Duodenal mucosa (tissue), 2 donors: ENCODE results near the gene CLEC18A.
"Not testable (repeated sequence)": the region's sequence is repeated elsewhere in the genome, so short reads cannot be mapped to it uniquely, and the experiment has no call there.

Experiments
- H3K27ac ChIP-seq: one replicate; pipeline ENCODE4 v1.7.0; 2013; ENCODE audit warnings: low read depth, low read length
- H3K27me3 ChIP-seq, 2 donors: one replicate each; pipeline ENCODE4 v1.7.0; 2013; ENCODE audit warnings: low read length in 2 of 2, control low read depth in 1 of 2; ENCODE audit not compliant: insufficient read depth in 2 of 2, control insufficient read depth in 1 of 2
- H3K36me3 ChIP-seq, 2 donors: one replicate each; pipeline ENCODE4 v1.7.0; 2013; ENCODE audit warnings: low read length in 2 of 2, control low read depth in 1 of 2; ENCODE audit not compliant: insufficient read depth in 2 of 2, control insufficient read depth in 1 of 2
- H3K4me1 ChIP-seq, 2 donors: one replicate each; pipeline ENCODE4 v1.7.0; 2013; ENCODE audit warnings: low read length in 2 of 2, control low read depth in 1 of 2; ENCODE audit not compliant: insufficient read depth in 2 of 2, control insufficient read depth in 1 of 2
- H3K4me3 ChIP-seq, 2 donors: one replicate each; pipeline ENCODE4 v1.7.0; 2013; ENCODE audit warnings: low read length in 2 of 2, low read depth in 1 of 2
- H3K9ac ChIP-seq, 2 donors: one replicate each; pipeline ENCODE4 v1.7.0; 2013; ENCODE audit warnings: low read length in 2 of 2, low read depth in 1 of 2
- H3K9me3 ChIP-seq, 2 donors: one replicate each; pipeline ENCODE4 v1.7.0; 2013; ENCODE audit warnings: low read length in 2 of 2, control low read depth in 1 of 2; ENCODE audit not compliant: control insufficient read depth in 1 of 2

The CLEC18A gene

DNA sequence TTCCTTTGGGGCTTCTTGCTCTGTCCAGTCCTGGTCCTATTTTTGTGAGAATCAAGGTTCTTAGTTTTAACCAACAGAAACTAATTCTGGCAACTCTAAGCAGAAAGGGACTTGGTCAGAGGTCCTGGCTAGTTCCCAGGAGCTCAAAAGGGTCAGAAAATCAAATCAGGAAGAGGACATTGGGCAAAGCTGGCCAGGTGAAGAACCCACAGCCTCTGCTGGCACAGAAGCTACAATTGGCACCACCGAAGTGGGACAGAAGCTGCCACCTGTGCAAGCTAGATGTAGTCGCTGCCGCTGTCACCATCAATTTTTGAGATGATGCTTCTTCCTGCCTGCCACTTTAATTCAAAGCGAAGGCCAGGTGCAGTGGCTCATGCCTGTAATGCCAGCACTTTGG is 18.5 kb downstream of the CLEC18A start:
- H3K4me3 ChIP-seq, H3K9ac ChIP-seq, H3K36me3 ChIP-seq, H3K9me3 ChIP-seq, H3K27ac ChIP-seq, H3K4me1 ChIP-seq, H3K27me3 ChIP-seq: not testable (repeated sequence)

DNA sequence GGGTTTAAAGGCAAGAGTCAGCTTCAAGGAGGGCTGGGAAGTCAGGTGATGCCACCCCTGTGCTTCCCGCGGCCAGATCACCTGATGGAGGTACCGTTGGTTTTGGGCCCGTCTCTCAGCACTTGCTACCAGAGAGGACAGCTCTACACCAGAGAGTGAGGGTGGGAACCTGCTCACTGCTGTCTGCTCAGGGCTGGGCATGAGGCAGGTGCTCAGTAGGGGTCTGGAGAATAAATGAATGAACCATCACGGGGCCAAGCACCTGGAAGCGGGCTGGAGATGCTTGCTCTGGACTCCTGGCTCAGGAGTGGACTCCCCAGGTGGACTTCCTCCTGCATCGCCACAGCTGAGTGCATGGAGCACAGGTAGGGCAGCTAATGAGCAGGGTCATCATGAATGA is 21.0 kb downstream of the CLEC18A start:
- H3K4me3 ChIP-seq, H3K27me3 ChIP-seq, H3K9ac ChIP-seq, H3K27ac ChIP-seq, H3K4me1 ChIP-seq, H3K36me3 ChIP-seq, H3K9me3 ChIP-seq: not testable (repeated sequence)

DNA sequence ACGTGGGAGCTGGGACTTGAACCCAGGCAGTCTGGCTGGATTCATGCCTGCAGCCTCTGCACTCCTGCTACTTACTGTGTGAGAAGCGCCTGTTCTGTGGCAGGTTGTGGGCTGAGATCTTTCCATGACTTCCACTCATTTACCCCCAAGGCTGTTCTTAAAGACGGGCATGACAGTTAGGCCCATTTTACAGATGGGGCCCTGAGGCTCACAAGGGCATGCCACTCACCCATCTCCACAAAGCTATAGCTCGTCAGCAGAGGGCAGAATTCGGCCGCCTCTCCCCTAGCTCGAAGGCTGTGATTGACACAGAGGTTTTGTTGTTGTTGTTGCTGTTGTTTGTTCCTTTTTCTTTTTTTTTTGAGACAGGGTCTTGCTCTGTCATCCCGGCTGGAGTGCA is 21.8 kb downstream of the CLEC18A start:
- not testable (repeated sequence) for H3K4me1 ChIP-seq, H3K9ac ChIP-seq, H3K9me3 ChIP-seq, H3K27me3 ChIP-seq, H3K36me3 ChIP-seq, H3K4me3 ChIP-seq, H3K27ac ChIP-seq

DNA sequence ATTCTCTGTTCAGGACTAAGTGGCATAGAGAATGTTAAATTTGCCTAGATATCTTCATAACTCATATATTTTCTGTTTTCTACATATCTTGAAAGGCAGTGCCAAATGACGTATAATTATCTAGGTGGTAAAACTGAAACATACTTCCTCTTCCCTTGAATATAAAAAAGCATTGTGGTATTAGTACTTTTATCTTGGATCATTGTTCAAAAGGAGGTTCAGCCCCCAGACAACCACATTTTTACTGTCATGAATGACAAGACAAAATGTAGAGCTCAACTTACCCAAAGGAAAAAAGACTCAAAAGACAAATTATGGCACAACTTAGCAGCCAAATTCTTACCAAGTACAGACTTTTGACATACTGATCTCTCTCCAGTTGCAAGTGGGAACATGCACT is 34.1 kb downstream of the CLEC18A start:
- H3K36me3 ChIP-seq, H3K27me3 ChIP-seq, H3K27ac ChIP-seq: not testable (repeated sequence)

DNA sequence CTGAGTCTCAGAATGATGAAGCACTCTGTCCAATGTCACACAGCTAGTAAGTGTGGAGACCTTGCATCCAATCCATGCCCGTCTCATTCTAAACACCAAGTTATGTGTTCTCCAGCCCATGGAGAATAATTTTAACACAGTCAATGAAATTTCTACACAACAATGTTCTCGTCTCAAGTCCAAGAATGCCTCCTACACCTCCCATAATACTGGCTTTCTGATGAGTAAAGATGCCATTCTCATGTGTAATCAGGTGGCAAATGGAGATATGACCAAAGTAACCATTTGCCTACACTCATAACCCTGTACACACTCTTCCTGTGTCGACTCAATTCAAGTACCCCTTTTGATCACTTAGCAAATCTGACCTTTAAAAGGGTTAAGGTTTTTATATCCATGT is 46.8 kb downstream of the CLEC18A start:
- not testable (repeated sequence) for H3K4me1 ChIP-seq, H3K9ac ChIP-seq, H3K4me3 ChIP-seq, H3K27ac ChIP-seq, H3K9me3 ChIP-seq, H3K27me3 ChIP-seq, H3K36me3 ChIP-seq

More for the DNA sequence above, 34.1 kb downstream of the CLEC18A start:
- H3K4me3 ChIP-seq, H3K9ac ChIP-seq, H3K4me1 ChIP-seq, H3K9me3 ChIP-seq: not testable (repeated sequence)

DNA sequence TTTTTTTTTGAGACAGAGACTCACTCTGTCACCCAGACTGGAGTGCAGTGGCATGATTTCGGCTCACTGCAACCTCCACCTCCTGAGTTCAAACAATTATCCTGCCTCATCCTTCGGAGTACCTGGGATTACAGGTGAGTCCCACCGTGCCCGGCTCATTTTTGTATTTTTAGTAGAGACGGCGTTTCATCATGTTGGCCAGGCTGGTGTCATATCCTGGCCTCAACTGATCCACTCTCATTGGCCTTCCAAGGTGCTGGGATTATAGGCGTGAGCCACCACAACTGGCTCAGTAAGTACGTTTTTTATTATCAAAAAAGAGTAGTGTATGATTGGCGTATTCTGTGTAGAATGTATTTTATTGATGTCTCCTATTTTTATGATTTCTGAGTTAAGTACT is 48.7 kb downstream of the CLEC18A start:
- H3K36me3 ChIP-seq, H3K9ac ChIP-seq, H3K4me1 ChIP-seq, H3K27me3 ChIP-seq, H3K4me3 ChIP-seq, H3K9me3 ChIP-seq, H3K27ac ChIP-seq: not testable (repeated sequence)

DNA sequence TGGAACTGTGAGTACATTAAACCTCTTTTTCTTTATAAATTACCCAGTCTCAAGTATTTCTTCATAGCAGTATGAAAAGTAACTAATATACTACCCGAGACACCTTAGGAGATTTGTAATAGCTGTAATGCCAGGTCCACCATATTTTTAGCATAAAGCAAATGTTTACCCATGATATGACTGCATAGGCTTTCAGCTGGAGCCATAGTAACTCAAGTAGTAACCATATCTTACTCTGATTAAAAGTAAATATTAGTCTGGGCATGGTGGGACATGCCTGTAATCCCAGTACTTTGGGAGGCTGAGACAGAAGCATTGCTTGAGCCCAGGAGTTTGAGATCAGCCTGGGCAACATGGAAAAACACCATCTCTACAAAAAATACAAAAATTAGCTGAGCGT is 52.4 kb downstream of the CLEC18A start:
- not testable (repeated sequence) for H3K4me1 ChIP-seq, H3K27ac ChIP-seq, H3K27me3 ChIP-seq, H3K9me3 ChIP-seq, H3K4me3 ChIP-seq, H3K9ac ChIP-seq, H3K36me3 ChIP-seq

DNA sequence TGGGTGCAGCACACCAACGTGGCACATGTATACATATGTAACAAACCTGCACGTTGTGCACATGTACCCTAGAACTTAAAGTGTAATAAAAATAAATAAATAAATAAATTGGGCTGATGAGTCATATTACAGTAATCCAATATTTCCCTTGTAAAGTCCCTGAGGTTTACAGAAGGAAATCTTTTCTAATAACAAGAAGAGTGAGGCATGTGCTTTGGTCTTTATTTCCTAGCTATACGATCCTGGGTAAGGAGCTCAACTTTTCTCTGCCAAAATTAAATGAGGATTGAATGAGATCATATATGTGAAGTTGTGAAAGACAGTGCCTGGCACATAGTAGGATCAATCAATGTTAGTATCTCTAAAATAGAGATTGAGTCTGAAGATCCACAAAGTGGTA is 57.5 kb downstream of the CLEC18A start:
- H3K4me1 ChIP-seq, H3K27me3 ChIP-seq, H3K27ac ChIP-seq, H3K4me3 ChIP-seq, H3K9ac ChIP-seq, H3K9me3 ChIP-seq: not testable (repeated sequence)
- H3K36me3 ChIP-seq = peaks cover 0 to 32% of the 10 kb centered on the region in 2 donors

DNA sequence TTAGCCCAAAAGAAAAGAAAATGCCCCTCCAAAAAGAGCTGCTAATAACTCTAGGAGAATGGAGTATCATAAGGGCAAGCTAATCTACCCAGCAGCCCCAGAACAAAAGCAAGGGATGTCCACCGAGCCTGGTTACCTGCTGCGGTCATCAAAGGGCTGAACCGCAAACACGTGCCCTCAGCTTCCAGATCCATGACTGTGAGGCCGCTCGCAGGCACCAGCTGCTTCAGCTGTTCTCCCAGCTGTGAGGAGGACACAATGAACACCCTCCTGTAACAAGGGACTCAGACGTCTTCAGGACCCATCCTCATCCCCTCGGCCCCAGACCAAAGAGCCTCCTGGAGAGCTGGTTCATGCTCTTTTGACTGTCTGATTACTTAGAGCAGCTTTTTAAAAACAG is 59.5 kb downstream of the CLEC18A start:
- not testable (repeated sequence) for H3K27ac ChIP-seq, H3K4me3 ChIP-seq, H3K4me1 ChIP-seq, H3K9ac ChIP-seq, H3K27me3 ChIP-seq, H3K9me3 ChIP-seq
- peaks cover 0 to 36% of the 10 kb centered on the region in 2 donors for H3K36me3 ChIP-seq

DNA sequence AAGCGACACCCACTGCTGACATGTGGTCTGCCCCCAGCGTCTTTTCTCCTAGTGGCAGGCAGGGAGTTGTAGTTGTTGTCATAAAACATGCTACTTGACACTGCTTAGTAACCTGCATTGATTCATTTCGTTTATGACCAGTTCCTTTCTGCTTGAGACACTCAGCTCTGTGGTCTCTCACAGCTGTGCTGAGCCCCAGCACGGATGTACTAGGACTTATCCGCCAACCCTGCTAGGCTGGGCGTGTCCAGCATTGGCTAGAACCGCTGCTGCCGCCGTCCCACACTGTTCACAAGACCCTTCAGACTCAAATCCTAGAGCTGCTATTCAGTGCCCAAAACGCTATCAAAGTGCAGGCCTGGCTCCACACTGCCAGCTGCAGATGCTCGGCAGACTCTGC is 60.0 kb downstream of the CLEC18A start:
- not testable (repeated sequence) for H3K9me3 ChIP-seq, H3K27me3 ChIP-seq, H3K4me3 ChIP-seq, H3K27ac ChIP-seq, H3K4me1 ChIP-seq, H3K9ac ChIP-seq
- H3K36me3 ChIP-seq = peaks cover 0 to 37% of the 10 kb centered on the region in 2 donors

DNA sequence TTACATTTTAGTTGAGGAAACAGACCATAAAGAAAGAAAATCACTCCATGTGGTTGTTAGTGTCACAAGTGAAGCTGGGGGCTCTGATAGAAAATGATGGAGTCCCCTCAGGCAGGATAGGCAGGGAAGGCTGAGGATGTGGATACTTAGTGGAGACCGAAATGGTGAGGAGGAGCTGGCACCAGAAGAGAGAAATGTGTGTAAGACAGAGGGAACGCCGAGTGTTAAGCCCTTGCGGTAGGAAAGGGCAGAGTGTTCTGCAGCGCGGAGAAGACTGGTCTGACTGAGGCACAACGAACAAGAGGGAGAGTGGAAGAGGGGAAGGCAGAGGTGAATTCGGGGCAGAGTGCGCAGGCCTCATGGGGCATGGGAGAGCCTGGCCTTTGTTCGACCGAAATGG is 61.2 kb downstream of the CLEC18A start:
- H3K27me3 ChIP-seq, H3K9me3 ChIP-seq, H3K27ac ChIP-seq, H3K4me1 ChIP-seq, H3K4me3 ChIP-seq, H3K9ac ChIP-seq: not testable (repeated sequence)
- H3K36me3 ChIP-seq = peaks cover 0 to 42% of the 10 kb centered on the region in 2 donors
